ENCODE results near the gene INPP4A.
"Not testable (repeated sequence)": the region's sequence is repeated elsewhere in the genome, so short reads cannot be mapped to it uniquely, and the experiment has no call there.

DNA sequence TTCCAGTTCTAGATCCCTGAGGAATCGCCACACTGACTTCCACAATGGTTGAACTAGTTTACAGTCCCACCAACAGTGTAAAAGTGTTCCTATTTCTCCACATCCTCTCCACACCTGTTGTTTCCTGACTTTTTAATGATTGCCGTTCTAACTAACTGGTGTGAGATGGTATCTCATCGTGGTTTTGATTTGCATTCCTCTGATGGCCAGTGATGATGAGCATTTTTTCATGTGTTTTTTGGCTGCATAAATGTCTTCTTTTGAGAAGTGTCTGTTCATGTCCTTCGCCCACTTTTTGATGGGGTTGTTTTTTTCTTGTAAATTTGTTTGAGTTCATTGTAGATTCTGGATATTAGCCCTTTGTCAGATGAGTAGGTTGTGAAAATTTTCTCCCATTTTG, 150.0 kb downstream of the INPP4A start:
- TF ChIP-seq, protein P1, sequence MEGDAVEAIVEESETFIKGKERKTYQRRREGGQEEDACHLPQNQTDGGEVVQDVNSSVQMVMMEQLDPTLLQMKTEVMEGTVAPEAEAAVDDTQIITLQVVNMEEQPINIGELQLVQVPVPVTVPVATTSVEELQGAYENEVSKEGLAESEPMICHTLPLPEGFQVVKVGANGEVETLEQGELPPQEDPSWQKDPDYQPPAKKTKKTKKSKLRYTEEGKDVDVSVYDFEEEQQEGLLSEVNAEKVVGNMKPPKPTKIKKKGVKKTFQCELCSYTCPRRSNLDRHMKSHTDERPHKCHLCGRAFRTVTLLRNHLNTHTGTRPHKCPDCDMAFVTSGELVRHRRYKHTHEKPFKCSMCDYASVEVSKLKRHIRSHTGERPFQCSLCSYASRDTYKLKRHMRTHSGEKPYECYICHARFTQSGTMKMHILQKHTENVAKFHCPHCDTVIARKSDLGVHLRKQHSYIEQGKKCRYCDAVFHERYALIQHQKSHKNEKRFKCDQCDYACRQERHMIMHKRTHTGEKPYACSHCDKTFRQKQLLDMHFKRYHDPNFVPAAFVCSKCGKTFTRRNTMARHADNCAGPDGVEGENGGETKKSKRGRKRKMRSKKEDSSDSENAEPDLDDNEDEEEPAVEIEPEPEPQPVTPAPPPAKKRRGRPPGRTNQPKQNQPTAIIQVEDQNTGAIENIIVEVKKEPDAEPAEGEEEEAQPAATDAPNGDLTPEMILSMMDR (optimal IDR thresholded peaks at IDR 0.05 in 1 of 3, IDR thresholded peaks at IDR 0.05 in 1 of 3, conservative IDR thresholded peaks at IDR 0.05 in 1 of 3; ENCODE audit: extremely low read depth in 1 of 3, insufficient read depth in 2 of 3, low read length in 3 of 3), result not testable (repeated sequence)
- not testable (repeated sequence) for TF ChIP-seq EZH2 (IDR thresholded peaks at IDR 0.05; ENCODE audit: low read length)
